Fibroblast of the aortic adventitia (primary cell): Measurements from ENCODE around the gene INSR. TPM values are rescaled to one million over a fixed set of nuclear protein-coding genes. Genes with fewer than 3 reads are reported as not detected.
"Not testable (repeated sequence)": the region's sequence is repeated elsewhere in the genome, so short reads cannot be mapped to it uniquely, and the experiment has no call there.

Experiments
- DNase-seq: peaks from one replicate; pipeline ENCODE4 v3.0.0-alpha.2; 2010; ENCODE audit warnings: low read depth
- H3K4me3 ChIP-seq: 2 replicates; pipeline ENCODE4 v1.5.1; 2011; ENCODE audit warnings: low read depth, mild to moderate bottlenecking, control low read depth, low read length, moderate library complexity
- total RNA-seq: library from RNA; depleted of rRNA; stranded (reverse); fragments of >200 nt; gene quantifications from 2 replicates; pipeline ENCODE4 v1.2.3, GENCODE V29; 2012; ENCODE audit warnings: low replicate concordance
- TF ChIP-seq, protein P1 (sequence below): IDR thresholded peaks from 2 replicates; pipeline ENCODE4 v1.5.1; 2011; ENCODE audit warnings: mild to moderate bottlenecking, low read length, control low read depth, inconsistent platforms; ENCODE audit not compliant: insufficient read depth

INSR gene
- total RNA-seq, 1 donor, result 13.2 TPM

DNA sequence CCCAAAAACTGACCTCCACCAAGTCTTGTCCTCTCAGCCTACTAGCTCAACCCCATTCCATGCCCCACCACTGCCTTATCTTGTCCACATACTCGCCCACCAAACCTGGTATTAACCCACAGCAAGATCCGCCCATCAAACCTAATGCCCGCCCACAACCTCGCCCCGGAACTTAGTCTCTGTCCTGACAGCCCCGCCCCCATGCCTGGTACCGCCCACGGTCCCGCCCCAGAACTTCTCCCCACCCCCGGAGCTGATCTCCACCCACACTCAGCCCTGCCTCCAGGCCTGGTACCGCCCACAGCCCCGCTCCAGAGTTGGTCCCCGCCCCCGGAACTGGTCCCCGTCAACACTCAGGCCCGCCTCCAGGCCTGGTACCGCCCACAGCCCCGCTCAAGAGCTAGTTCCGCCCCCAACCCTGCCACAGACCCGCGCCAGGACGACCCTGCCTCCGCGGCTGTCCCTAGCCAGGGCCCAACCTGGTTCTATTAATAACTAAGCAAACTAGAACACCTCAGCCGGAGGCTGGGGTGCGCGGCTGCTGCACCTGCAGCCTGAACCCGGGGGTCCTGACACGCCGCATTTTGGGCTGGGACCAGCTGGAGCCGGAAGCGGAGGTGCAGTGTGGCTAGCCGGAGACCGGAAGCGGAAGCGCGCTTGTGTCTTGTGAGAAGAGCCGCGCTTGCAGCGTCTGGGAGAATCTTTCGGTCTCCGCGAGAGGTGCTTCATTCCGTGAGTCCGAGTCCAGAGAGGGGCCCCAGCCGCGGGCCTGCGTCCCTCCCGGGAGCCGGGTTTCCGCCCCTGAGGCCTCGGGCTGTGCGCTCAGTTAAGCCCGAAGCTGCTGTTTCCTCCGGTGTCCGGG, 224.9 kb downstream of the INSR start, which contains the start of gene ZNF557:
Gene ZNF557 (plus strand): TSS at position 662 of the 862 bp plus-strand sequence. CDS start 5,372 bp downstream, outside the sequence.
- DNase-seq, result peak; percentile 95

DNA sequence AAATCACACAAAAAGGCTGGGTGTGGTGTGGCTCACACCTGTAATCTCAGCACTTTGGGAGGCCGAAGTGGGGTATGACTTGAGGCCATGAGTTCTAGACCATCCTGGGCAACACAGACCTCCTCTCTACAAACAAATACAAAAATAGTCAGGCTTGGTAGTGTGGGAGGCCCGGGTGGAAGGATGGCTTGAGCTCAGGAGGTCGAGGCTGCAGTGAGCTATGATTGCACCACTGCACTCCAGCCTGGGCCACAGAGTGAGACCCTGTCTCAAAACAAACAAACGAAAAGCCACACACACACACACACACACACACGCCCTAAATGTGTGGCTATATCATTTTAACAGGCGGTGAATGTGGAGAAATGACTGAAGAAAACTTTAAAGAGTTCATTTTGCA, 225.6 kb downstream of the INSR start:
- no peak overlapping the region for H3K4me3 ChIP-seq
- TF ChIP-seq, protein P1, sequence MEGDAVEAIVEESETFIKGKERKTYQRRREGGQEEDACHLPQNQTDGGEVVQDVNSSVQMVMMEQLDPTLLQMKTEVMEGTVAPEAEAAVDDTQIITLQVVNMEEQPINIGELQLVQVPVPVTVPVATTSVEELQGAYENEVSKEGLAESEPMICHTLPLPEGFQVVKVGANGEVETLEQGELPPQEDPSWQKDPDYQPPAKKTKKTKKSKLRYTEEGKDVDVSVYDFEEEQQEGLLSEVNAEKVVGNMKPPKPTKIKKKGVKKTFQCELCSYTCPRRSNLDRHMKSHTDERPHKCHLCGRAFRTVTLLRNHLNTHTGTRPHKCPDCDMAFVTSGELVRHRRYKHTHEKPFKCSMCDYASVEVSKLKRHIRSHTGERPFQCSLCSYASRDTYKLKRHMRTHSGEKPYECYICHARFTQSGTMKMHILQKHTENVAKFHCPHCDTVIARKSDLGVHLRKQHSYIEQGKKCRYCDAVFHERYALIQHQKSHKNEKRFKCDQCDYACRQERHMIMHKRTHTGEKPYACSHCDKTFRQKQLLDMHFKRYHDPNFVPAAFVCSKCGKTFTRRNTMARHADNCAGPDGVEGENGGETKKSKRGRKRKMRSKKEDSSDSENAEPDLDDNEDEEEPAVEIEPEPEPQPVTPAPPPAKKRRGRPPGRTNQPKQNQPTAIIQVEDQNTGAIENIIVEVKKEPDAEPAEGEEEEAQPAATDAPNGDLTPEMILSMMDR, result no peak
- DNase-seq, result no peak

More for the DNA sequence above, 224.9 kb downstream of the INSR start, which contains the start of gene ZNF557:
- TF ChIP-seq, protein P1, result no peak
- H3K4me3 ChIP-seq, result peak within 1 kb of the TSS; percentile 93

DNA sequence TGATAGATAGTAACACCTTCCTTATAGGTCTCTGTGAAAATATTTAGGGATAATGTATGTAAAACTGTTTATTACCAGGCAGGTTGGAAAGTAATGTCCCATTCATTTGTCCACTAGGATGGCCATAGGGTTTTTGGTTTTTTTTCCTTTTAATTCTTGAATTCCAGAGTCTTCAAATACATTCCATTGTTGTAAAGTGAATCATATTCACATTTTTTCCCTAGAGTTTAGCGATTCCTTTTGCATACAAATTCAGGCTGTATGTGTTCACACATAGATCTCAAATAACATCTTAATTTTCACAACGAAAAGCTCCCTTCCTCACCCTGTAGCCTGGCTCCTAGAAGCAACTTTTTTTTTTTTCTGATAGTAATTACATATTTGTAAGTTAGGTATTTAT, 226.5 kb downstream of the INSR start:
- no peak overlapping the region for H3K4me3 ChIP-seq
- DNase-seq, result peak; percentile 20
- TF ChIP-seq, protein P1, result no peak

- TF ChIP-seq, protein P1, result peak; percentile 36
- DNase-seq, H3K4me3 ChIP-seq: not testable (repeated sequence)
Measured at GRCh38 chr19:7067122-7067521, 227.1 kb downstream of the INSR start.

- H3K4me3 ChIP-seq, result no peak overlapping the region
- DNase-seq, result no peak
- TF ChIP-seq, protein P1, result no peak
Measured at GRCh38 chr19:7063764-7064418, 230.3 kb downstream of the INSR start.

GRCh38 chr19:7063339-7063738, 230.9 kb downstream of the INSR start:
- TF ChIP-seq, protein P1, result no peak
- no peak for DNase-seq
- no peak overlapping the region for H3K4me3 ChIP-seq

Other genes starting within 250 kb of the INSR start
- not detected in 2 replicates for gene MBD3L2, start 245.1 kb downstream of the INSR start, total RNA-seq
- not detected in 2 replicates for gene MBD3L3, start 235.7 kb downstream of the INSR start, total RNA-seq
- gene ZNF557, start 224.7 kb downstream of the INSR start, total RNA-seq, result 15.3 and 15.8 TPM in 2 replicates
- 21.2 and 22.3 TPM in 2 replicates for gene ARHGEF18, start 54.5 kb upstream of the INSR start, total RNA-seq
- gene PEX11G, start 194.6 kb upstream of the INSR start, total RNA-seq, result 1.6 and 5.4 TPM in 2 replicates
- gene ZNF358, start 221.7 kb upstream of the INSR start, total RNA-seq, result 33.9 and 113 TPM in 2 replicates
- gene MCOLN1, start 228.2 kb upstream of the INSR start, total RNA-seq, result 12.0 and 17.3 TPM in 2 replicates
- gene PNPLA6, start 241.3 kb upstream of the INSR start, total RNA-seq, result 67.8 and 123 TPM in 2 replicates